Measurements from ENCODE around the gene NOTCH4.
A peak's percentile ranks its signal among the peaks of the same experiment; 100 is the strongest.
"Not testable (repeated sequence)": the region's sequence is repeated elsewhere in the genome, so short reads cannot be mapped to it uniquely, and the experiment has no call there.

NOTCH4 gene

GRCh38 chr6:32188381-32189068, 35.3 kb downstream of the NOTCH4 start:
- Histone ChIP-seq H3K9me2 (replicated peaks; ENCODE audit: low read depth, low read length) (no peaks in the 10 kb centered on the region), H3K4me1 (ENCODE audit: insufficient read depth, low read length, poor library complexity, severe bottlenecking) (peaks cover 40% of the 10 kb centered on the region), H3K4me3 (ENCODE audit: low read length, poor library complexity, severe bottlenecking) (peak overlapping the region; percentile 91), H3K27me3 (ENCODE audit: insufficient read depth, low read length, poor library complexity, severe bottlenecking) (no peaks in the 10 kb centered on the region), H3F3A (ENCODE audit: low read depth) (no peaks in the 10 kb centered on the region), H2AFZ (ENCODE audit: low read length) (no peak overlapping the region), H3K79me2 (ENCODE audit: insufficient read depth, low read length) (peaks cover 70% of the 10 kb centered on the region), H3K9me3 (ENCODE audit: insufficient read depth, low read depth, low read length) (no peaks in the 10 kb centered on the region), H3K9ac (ENCODE audit: low read depth, low read length, poor library complexity, severe bottlenecking) (peak overlapping the region; percentile 96), H3K4me2 (ENCODE audit: low read depth, low read length, poor library complexity, severe bottlenecking) (peak overlapping the region; percentile 99), H4K20me1 (ENCODE audit: insufficient read depth, low read length, poor library complexity, severe bottlenecking) (peaks cover 11% of the 10 kb centered on the region), H3K36me3 (ENCODE audit: insufficient read depth, low read length) (peaks cover 18% of the 10 kb centered on the region; the same call in 1 of the 2 replicates)
- TF ChIP-seq EZH2phosphoT487 (IDR thresholded peaks at IDR 0.05; ENCODE audit: borderline replicate concordance) = no peak
- no peak for TF ChIP-seq CTCF (conservative IDR thresholded peaks at IDR 0.05; ENCODE audit: low read length)

- not testable (repeated sequence) for H3F3A ChIP-seq (ENCODE audit: low read depth); H3K9me2 ChIP-seq (replicated peaks; ENCODE audit: low read depth, low read length); H3K27me3 ChIP-seq (ENCODE audit: insufficient read depth, low read length, poor library complexity, severe bottlenecking); H3K9me3 ChIP-seq (ENCODE audit: insufficient read depth, low read depth, low read length); H2AFZ ChIP-seq (ENCODE audit: low read length)
- peak overlapping the region; percentile 99 for H3K4me2 ChIP-seq (ENCODE audit: low read depth, low read length, poor library complexity, severe bottlenecking)
- peaks cover 25% of the 10 kb centered on the region; the same call in 1 of the 2 replicates for H3K36me3 ChIP-seq (ENCODE audit: insufficient read depth, low read length)
- H3K9ac ChIP-seq (ENCODE audit: low read depth, low read length, poor library complexity, severe bottlenecking) = peak overlapping the region; percentile 96
- H3K4me1 ChIP-seq (ENCODE audit: insufficient read depth, low read length, poor library complexity, severe bottlenecking) = peaks cover 33% of the 10 kb centered on the region
- H3K4me3 ChIP-seq (ENCODE audit: low read length, poor library complexity, severe bottlenecking) = peak overlapping the region; percentile 91
- H4K20me1 ChIP-seq (ENCODE audit: insufficient read depth, low read length, poor library complexity, severe bottlenecking) = peaks cover 11% of the 10 kb centered on the region
- H3K79me2 ChIP-seq (ENCODE audit: insufficient read depth, low read length) = peaks cover 64% of the 10 kb centered on the region
These were observed 36.0 kb downstream of the NOTCH4 start for GRCh38 chr6:32187725-32188380.

- Histone ChIP-seq H3F3A (ENCODE audit: low read depth) (no peaks in the 10 kb centered on the region), H3K9ac (ENCODE audit: low read depth, low read length, poor library complexity, severe bottlenecking) (peak overlapping the region; percentile 22), H3K4me1 (ENCODE audit: insufficient read depth, low read length, poor library complexity, severe bottlenecking) (peaks cover 27% of the 10 kb centered on the region), H3K9me3 (ENCODE audit: insufficient read depth, low read depth, low read length) (no peaks in the 10 kb centered on the region), H3K9me2 (replicated peaks; ENCODE audit: low read depth, low read length) (no peaks in the 10 kb centered on the region), H3K27me3 (ENCODE audit: insufficient read depth, low read length, poor library complexity, severe bottlenecking) (no peaks in the 10 kb centered on the region), H3K4me2 (ENCODE audit: low read depth, low read length, poor library complexity, severe bottlenecking) (peak overlapping the region; percentile 99), H3K4me3 (ENCODE audit: low read length, poor library complexity, severe bottlenecking) (no peak overlapping the region), H3K36me3 (ENCODE audit: insufficient read depth, low read length) (peaks cover 28% of the 10 kb centered on the region; the same call in 1 of the 2 replicates), H4K20me1 (ENCODE audit: insufficient read depth, low read length, poor library complexity, severe bottlenecking) (peaks cover 11% of the 10 kb centered on the region), H3K79me2 (ENCODE audit: insufficient read depth, low read length) (peaks cover 57% of the 10 kb centered on the region), H2AFZ (ENCODE audit: low read length) (no peak overlapping the region)
- TF ChIP-seq CTCF (conservative IDR thresholded peaks at IDR 0.05; ENCODE audit: low read length) = no peak
- no peak for TF ChIP-seq EZH2phosphoT487 (IDR thresholded peaks at IDR 0.05; ENCODE audit: borderline replicate concordance)
These were observed 36.7 kb downstream of the NOTCH4 start for GRCh38 chr6:32187009-32187709.

GRCh38 chr6:32186151-32186840, 37.6 kb downstream of the NOTCH4 start:
- not testable (repeated sequence) for H3K27me3 ChIP-seq (ENCODE audit: insufficient read depth, low read length, poor library complexity, severe bottlenecking); H2AFZ ChIP-seq (ENCODE audit: low read length); H3F3A ChIP-seq (ENCODE audit: low read depth); H3K9me3 ChIP-seq (ENCODE audit: insufficient read depth, low read depth, low read length); H3K9me2 ChIP-seq (replicated peaks; ENCODE audit: low read depth, low read length); H3K4me3 ChIP-seq (ENCODE audit: low read length, poor library complexity, severe bottlenecking); H3K4me2 ChIP-seq (ENCODE audit: low read depth, low read length, poor library complexity, severe bottlenecking)
- Histone ChIP-seq H3K4me1 (ENCODE audit: insufficient read depth, low read length, poor library complexity, severe bottlenecking) (peaks cover 19% of the 10 kb centered on the region), H4K20me1 (ENCODE audit: insufficient read depth, low read length, poor library complexity, severe bottlenecking) (peaks cover 11% of the 10 kb centered on the region), H3K36me3 (ENCODE audit: insufficient read depth, low read length) (peaks cover 28% of the 10 kb centered on the region; the same call in 1 of the 2 replicates), H3K9ac (ENCODE audit: low read depth, low read length, poor library complexity, severe bottlenecking) (peak overlapping the region; percentile 22), H3K79me2 (ENCODE audit: insufficient read depth, low read length) (peaks cover 52% of the 10 kb centered on the region)

GRCh38 chr6:32185681-32186131, 38.2 kb downstream of the NOTCH4 start:
- H3K36me3 ChIP-seq (ENCODE audit: insufficient read depth, low read length) = peaks cover 28% of the 10 kb centered on the region; the same call in 1 of the 2 replicates

More at GRCh38 chr6:32185681-32186131, 38.2 kb downstream of the NOTCH4 start:
- H3F3A ChIP-seq (ENCODE audit: low read depth); H3K9me2 ChIP-seq (replicated peaks; ENCODE audit: low read depth, low read length); H3K9me3 ChIP-seq (ENCODE audit: insufficient read depth, low read depth, low read length); H2AFZ ChIP-seq (ENCODE audit: low read length); H3K9ac ChIP-seq (ENCODE audit: low read depth, low read length, poor library complexity, severe bottlenecking); H3K4me2 ChIP-seq (ENCODE audit: low read depth, low read length, poor library complexity, severe bottlenecking); H3K4me3 ChIP-seq (ENCODE audit: low read length, poor library complexity, severe bottlenecking); H3K27me3 ChIP-seq (ENCODE audit: insufficient read depth, low read length, poor library complexity, severe bottlenecking): not testable (repeated sequence)
- Histone ChIP-seq H4K20me1 (ENCODE audit: insufficient read depth, low read length, poor library complexity, severe bottlenecking) (peaks cover 11% of the 10 kb centered on the region), H3K79me2 (ENCODE audit: insufficient read depth, low read length) (peaks cover 52% of the 10 kb centered on the region), H3K4me1 (ENCODE audit: insufficient read depth, low read length, poor library complexity, severe bottlenecking) (peaks cover 13% of the 10 kb centered on the region)
